Activated CD4-positive, alpha-beta T cell treated with anti-CD3 and anti-CD28 coated beads for 36 hours (primary cell): ENCODE results near the gene GLO1. TPM values are rescaled to one million over a fixed set of nuclear protein-coding genes. Genes with fewer than 3 reads are reported as not detected.

ENCODE experiments used
- ATAC-seq: fragments of 200-7000 bp; cut with Tn5 transposase; one replicate; pipeline ENCODE4 v1.10.0; 2021; ENCODE audit warnings: mild to moderate bottlenecking, moderate library complexity
- CTCF ChIA-PET: fragments of 350-600 bp; sonication (Branson Sonifier 250); formaldehyde crosslinking; loops from one replicate; lab custom pipeline; 2021; ENCODE audit warnings: antibody characterized with exemption; lab: Charles Lee
- POLR2A ChIA-PET: fragments of 350-600 bp; sonication (Branson Sonifier 250); formaldehyde crosslinking; loops from one replicate; lab custom pipeline; 2021; ENCODE audit warnings: antibody characterized with exemption, inconsistent platforms; lab: Charles Lee
- DNase-seq: peaks from one replicate; pipeline ENCODE4 v3.0.0-alpha.2; 2020
- H3K27ac Mint-ChIP-seq: one replicate; pipeline ENCODE4 v1.8.0; 2021; ENCODE audit warnings: mixed read lengths
- H3K27me3 Mint-ChIP-seq: one replicate; pipeline ENCODE4 v1.8.0; 2021; ENCODE audit warnings: mixed read lengths
- H3K36me3 Mint-ChIP-seq: one replicate; pipeline ENCODE4 v1.8.0; 2021; ENCODE audit warnings: low read depth, mixed read lengths
- H3K4me1 Mint-ChIP-seq: one replicate; pipeline ENCODE4 v1.8.0; 2021; ENCODE audit warnings: mixed read lengths
- H3K4me3 Mint-ChIP-seq: one replicate; pipeline ENCODE4 v1.8.0; 2021; ENCODE audit warnings: mild to moderate bottlenecking, moderate library complexity, mixed read lengths
- H3K9me3 Mint-ChIP-seq: one replicate; pipeline ENCODE4 v1.8.0; 2021; ENCODE audit warnings: low read depth, mixed read lengths
- intact Hi-C, 2 experiments: fragments of 100-400 bp; cut with DNase I in 1 of 2; cut with micrococcal nuclease in 1 of 2; formaldehyde crosslinking; loops; one replicate each; pipeline versions ENCODE4 v1.14.2 to v1.15.1; 2022 to 2024; cut with DNase I, micrococcal nuclease
- total RNA-seq, 2 experiments: library from RNA; stranded (reverse); gene quantifications; one replicate each; pipeline ENCODE4 v1.2.3, GENCODE V29; 2021

The GLO1 gene
- total RNA-seq, 2 experiments from 2014 or later, result 150 to 152 TPM

DNA sequence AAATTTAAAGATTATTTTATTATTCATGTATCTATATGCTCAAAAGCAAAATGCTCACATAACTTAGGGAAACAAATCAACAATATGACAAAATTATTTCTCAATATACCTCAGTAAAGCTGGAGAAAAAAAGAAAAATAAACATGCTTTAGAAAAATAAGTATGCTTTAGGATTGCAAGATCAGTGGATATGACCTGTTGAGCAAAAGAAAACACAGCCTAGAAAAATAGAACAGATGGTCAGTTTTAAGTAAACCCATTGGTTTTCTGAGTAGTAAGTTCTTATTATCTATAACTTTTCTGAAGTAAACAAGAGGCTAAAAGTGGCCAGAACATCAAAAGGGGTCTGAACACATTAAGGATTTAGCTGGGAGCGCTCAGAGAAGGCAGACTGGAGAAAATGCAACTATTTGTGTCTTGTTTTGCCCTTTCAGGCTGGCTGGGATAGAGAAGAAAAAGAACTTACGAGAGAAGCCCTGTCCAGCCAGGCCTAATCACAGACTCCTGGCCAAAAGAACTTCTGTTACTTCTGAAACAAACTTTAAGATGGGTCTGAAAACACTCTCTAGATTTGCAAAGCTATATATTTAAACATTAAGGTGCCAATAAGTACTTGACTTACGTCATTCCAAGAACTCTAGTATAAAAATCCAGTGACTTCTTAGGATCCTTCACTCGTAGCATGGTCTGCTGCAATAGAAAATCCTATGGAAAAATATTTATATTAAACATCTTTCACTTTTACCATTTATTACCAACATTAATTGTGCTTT lies 16.5 kb downstream of the GLO1 start:
- no peak for DNase-seq
- Mint-ChIP-seq H3K4me3 (no peak overlapping the region), H3K27ac (no peak overlapping the region), H3K9me3 (no peaks in the 10 kb centered on the region), H3K27me3 (no peaks in the 10 kb centered on the region), H3K36me3 (peaks cover 31% of the 10 kb centered on the region), H3K4me1 (peaks cover 10% of the 10 kb centered on the region)
- intact Hi-C loops, result no loop called here
- ATAC-seq, result no peak
- ChIA-PET POLR2A (interaction anchor here (0.6 kb wide), 1 partner anchor 94 kb away, joined by 3 read pairs; no protein-coding TSS in a partner anchor), CTCF (interaction anchor here (0.6 kb wide), 1 partner anchor 187 kb away, joined by 3 read pairs; no protein-coding TSS in a partner anchor)

DNA sequence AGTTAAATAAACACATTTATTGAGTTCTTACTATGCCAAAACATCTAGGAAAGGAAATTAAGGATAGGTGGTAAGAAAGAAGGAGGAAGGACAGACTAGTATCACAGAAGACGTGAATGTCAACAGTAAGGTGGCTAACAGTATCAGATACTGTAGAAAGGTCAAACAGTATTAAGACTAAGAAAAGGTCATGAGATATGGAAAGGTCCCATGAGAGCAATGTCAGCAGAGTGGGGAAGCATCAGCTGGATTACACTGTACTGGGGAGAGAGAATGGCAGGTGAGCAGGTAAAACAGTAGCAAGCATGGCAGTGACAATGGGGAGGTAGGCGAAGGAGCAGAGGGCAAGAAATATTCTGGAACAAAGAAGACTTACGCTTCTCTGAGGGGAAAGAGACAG lies 18.0 kb downstream of the GLO1 start:
- peaks cover 7% of the 10 kb centered on the region for H3K4me1 Mint-ChIP-seq
- H3K36me3 Mint-ChIP-seq, result peaks cover 36% of the 10 kb centered on the region
- ChIA-PET CTCF (interaction anchor here (0.7 kb wide), 1 partner anchor 114 kb away, joined by 3 read pairs; no protein-coding TSS in a partner anchor), POLR2A (no interaction called here)
- H3K27me3 Mint-ChIP-seq, result no peaks in the 10 kb centered on the region
- DNase-seq, result no peak
- H3K27ac Mint-ChIP-seq, result peak overlapping the region; percentile 11
- no peak overlapping the region for H3K4me3 Mint-ChIP-seq
- intact Hi-C loops, result no loop called here
- no peak for ATAC-seq
- no peaks in the 10 kb centered on the region for H3K9me3 Mint-ChIP-seq

- no peak overlapping the region for H3K4me3 Mint-ChIP-seq
- POLR2A ChIA-PET, result no interaction called here
- no peaks in the 10 kb centered on the region for H3K9me3 Mint-ChIP-seq
- no peak for ATAC-seq
- peaks cover 7% of the 10 kb centered on the region for H3K4me1 Mint-ChIP-seq
- H3K27ac Mint-ChIP-seq, result no peak overlapping the region
- intact Hi-C loops, result no loop called here
- no peaks in the 10 kb centered on the region for H3K27me3 Mint-ChIP-seq
- CTCF ChIA-PET, result interaction anchor here (0.7 kb wide), 1 partner anchor 114 kb away, joined by 3 read pairs; no protein-coding TSS in a partner anchor
- DNase-seq, result no peak
- H3K36me3 Mint-ChIP-seq, result peaks cover 37% of the 10 kb centered on the region
Observed at GRCh38 chr6:38684237-38684636, 18.7 kb downstream of the GLO1 start.

DNA sequence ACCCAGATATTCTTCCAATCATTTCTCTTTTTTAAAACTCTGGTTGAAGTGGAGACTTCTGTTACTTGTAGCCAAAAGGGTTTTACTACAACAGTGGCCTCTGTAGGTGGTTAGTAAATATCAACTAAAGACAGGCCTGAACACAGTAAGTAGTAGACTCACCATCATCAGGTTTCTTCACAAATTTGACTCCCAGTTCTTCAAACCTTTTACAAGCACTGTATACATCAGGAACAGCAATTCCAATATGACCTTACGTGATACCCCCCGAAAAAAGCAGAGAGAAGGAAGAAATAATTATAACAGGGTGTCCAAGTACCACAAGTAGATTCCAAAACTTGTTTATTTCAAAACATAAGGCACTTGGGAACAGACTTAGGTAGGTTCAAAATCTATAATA lies 21.1 kb downstream of the GLO1 start:
- POLR2A ChIA-PET, result no interaction called here
- Mint-ChIP-seq H3K27ac (no peak overlapping the region), H3K4me3 (no peak overlapping the region), H3K27me3 (no peaks in the 10 kb centered on the region), H3K9me3 (no peaks in the 10 kb centered on the region), H3K36me3 (peaks cover 43% of the 10 kb centered on the region), H3K4me1 (peaks cover 7% of the 10 kb centered on the region)
- no peak for ATAC-seq
- intact Hi-C loops, result no loop called here
- no peak for DNase-seq
- CTCF ChIA-PET, result no interaction called here

DNA sequence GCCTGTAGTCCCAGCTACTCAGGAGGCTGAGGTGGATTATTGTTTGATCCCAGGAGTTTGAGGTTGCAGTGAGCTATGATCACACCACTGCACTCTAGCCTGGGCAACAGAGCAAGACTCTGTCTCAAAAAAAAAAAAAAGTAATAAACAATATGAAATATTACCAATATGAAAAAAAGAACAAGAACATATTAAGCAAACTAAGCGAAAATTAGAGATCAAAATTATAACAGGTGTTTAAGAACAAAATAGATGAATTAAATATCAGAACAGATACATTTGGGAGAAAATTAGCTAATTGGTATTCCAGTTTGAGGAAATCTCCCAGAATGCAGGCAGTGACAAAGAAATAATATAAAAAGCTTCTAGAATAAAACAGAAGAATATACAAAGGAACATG lies 23.3 kb downstream of the GLO1 start:
- H3K27me3 Mint-ChIP-seq, result no peaks in the 10 kb centered on the region
- H3K9me3 Mint-ChIP-seq, result peaks cover 5% of the 10 kb centered on the region
- ChIA-PET CTCF (no interaction called here), POLR2A (interaction anchor here (0.6 kb wide), 1 partner anchor 37 kb away, joined by 3 read pairs; no protein-coding TSS in a partner anchor)
- DNase-seq (no peak), ATAC-seq (no peak)
- no peak overlapping the region for H3K27ac Mint-ChIP-seq
- H3K4me3 Mint-ChIP-seq, result no peak overlapping the region
- H3K36me3 Mint-ChIP-seq, result peaks cover 56% of the 10 kb centered on the region
- H3K4me1 Mint-ChIP-seq, result peaks cover 11% of the 10 kb centered on the region
- intact Hi-C loops, result loop anchor here (10.0 kb wide), 2 partner anchors 105 to 985 kb away; partner anchors contain the start of gene MDGA1 (in 1 of the 2)

GRCh38 chr6:38678178-38678760 lies 24.7 kb downstream of the GLO1 start:
- Mint-ChIP-seq H3K4me3 (no peak overlapping the region), H3K4me1 (peaks cover 23% of the 10 kb centered on the region), H3K9me3 (peaks cover 8% of the 10 kb centered on the region), H3K27ac (peak overlapping the region; percentile 51), H3K27me3 (no peaks in the 10 kb centered on the region), H3K36me3 (peaks cover 59% of the 10 kb centered on the region)
- intact Hi-C loops, result loop anchor here (10.0 kb wide), 2 partner anchors 103 to 983 kb away; partner anchors contain the start of gene MDGA1 (in 1 of the 2)
- ATAC-seq (no peak), DNase-seq (no peak)
- POLR2A ChIA-PET, result no interaction called here
- CTCF ChIA-PET, result no interaction called here

GRCh38 chr6:38676974-38677544 lies 25.9 kb downstream of the GLO1 start:
- H3K4me3 Mint-ChIP-seq, result no peak overlapping the region
- DNase-seq, result no peak
- H3K36me3 Mint-ChIP-seq, result peaks cover 55% of the 10 kb centered on the region
- peaks cover 8% of the 10 kb centered on the region for H3K9me3 Mint-ChIP-seq
- H3K27ac Mint-ChIP-seq, result no peak overlapping the region
- POLR2A ChIA-PET, result no interaction called here
- H3K4me1 Mint-ChIP-seq, result peaks cover 31% of the 10 kb centered on the region
- no peaks in the 10 kb centered on the region for H3K27me3 Mint-ChIP-seq
- CTCF ChIA-PET, result no interaction called here
- ATAC-seq, result no peak
- intact Hi-C loops, result loop anchor here (10.0 kb wide), 2 partner anchors 102 to 982 kb away; partner anchors contain the start of gene MDGA1 (in 1 of the 2)

GRCh38 chr6:38676236-38676973 lies 26.5 kb downstream of the GLO1 start:
- DNase-seq, result no peak
- Mint-ChIP-seq H3K4me1 (peaks cover 32% of the 10 kb centered on the region), H3K27me3 (no peaks in the 10 kb centered on the region), H3K4me3 (no peak overlapping the region), H3K36me3 (peaks cover 49% of the 10 kb centered on the region), H3K27ac (peak overlapping the region; percentile 25), H3K9me3 (peaks cover 8% of the 10 kb centered on the region)
- ATAC-seq, result no peak
- intact Hi-C loops, result loop anchor here (10.0 kb wide), 2 partner anchors 102 to 982 kb away; partner anchors contain the start of gene MDGA1 (in 1 of the 2)
- ChIA-PET CTCF (interaction anchor here (1.2 kb wide), 1 partner anchor 13 kb away, joined by 3 read pairs; no protein-coding TSS in a partner anchor), POLR2A (no interaction called here)

DNA sequence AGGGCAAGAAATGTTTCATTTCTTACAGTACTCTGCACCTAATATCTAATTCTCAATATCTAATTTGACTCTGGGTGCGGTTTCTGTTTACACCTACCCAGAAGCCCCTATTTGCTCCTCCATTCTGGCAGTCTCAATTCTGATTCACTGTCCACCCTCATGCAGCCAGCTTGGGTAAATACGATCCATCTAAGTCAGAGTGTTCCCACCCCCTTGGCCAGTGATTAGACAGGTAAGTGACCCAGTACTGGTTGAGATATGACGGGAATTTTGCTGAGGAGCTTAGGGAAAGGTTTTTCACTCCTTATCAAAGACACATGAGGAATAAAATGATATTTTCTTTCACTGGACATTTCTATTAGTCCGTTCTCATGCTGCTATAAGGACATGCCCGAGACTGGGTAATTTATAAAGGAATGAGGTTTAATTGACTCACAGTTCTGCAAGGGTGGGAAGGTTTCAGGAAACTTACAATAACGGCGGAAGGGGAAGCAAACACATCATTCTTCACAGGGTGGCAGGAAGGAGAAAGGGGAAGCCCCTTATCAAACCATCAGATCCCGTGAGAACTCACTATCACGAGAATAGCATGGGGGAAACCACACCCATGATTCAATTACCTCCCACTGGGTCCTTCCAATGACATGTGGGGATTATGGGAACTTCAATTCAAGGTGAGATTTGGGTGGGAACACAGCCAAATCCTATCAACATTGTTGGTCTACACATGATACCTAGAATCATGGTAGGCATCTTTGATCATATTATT lies 29.4 kb downstream of the GLO1 start:
- POLR2A ChIA-PET, result no interaction called here
- CTCF ChIA-PET, result interaction anchor here (1.1 to 1.5 kb wide), 2 partner anchors 103 to 179 kb away, joined by 3 to 4 read pairs; no protein-coding TSS in a partner anchor
- H3K4me1 Mint-ChIP-seq, result peaks cover 32% of the 10 kb centered on the region
- H3K36me3 Mint-ChIP-seq, result peaks cover 37% of the 10 kb centered on the region
- H3K27me3 Mint-ChIP-seq, result no peaks in the 10 kb centered on the region
- peak; percentile 24 for DNase-seq
- peak; percentile 62 for ATAC-seq
- no peak overlapping the region for H3K4me3 Mint-ChIP-seq
- intact Hi-C loops, result loop anchor here (2.0 to 10.0 kb wide), 5 partner anchors 33 to 979 kb away; partner anchors contain the start of genes DNAH8 (in 1 of the 2) and MDGA1 (in 1 of the 2)
- H3K27ac Mint-ChIP-seq, result peak overlapping the region; percentile 80
- H3K9me3 Mint-ChIP-seq, result peaks cover 8% of the 10 kb centered on the region

DNA sequence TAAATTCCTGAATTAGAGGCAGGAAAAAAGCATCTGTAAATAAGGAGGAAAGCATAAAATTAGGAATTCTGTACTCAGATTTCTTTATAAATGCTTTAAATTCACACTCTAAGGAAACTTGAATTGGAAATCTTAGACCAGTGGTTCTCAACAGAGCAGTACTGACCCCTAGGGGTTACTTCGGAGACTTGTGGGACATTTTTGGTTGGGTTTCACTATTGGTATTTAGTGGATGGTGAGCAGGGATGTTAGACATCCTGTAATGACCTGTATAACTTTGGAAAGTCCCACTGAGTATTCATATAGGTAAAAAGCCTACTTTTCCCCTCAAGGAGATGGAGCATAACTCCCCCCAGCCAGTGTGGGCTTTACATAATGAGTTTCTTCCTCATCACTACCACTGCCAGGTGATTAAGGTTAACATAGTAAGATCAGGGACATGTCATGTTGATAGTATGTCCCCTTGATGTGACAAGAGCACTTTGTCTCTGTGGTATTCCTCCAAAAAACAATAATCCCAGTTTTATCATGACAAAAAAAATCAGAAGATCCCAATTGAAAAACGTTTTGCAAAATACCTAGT lies 31.0 kb downstream of the GLO1 start:
- peaks cover 32% of the 10 kb centered on the region for H3K36me3 Mint-ChIP-seq

More for the DNA sequence above, 31.0 kb downstream of the GLO1 start:
- Mint-ChIP-seq H3K9me3 (peaks cover 8% of the 10 kb centered on the region), H3K27ac (no peak overlapping the region), H3K4me1 (peaks cover 27% of the 10 kb centered on the region), H3K27me3 (no peaks in the 10 kb centered on the region), H3K4me3 (no peak overlapping the region)
- DNase-seq, result peak; percentile 41
- ATAC-seq, result peak; percentile 90
- ChIA-PET CTCF (interaction anchor here (1.1 to 1.5 kb wide), 2 partner anchors 101 to 178 kb away, joined by 3 to 4 read pairs; no protein-coding TSS in a partner anchor), POLR2A (no interaction called here)
- intact Hi-C loops, result loop anchor here (1.0 to 10.0 kb wide), 6 partner anchors 31 to 977 kb away; partner anchors contain the start of genes DNAH8 (in 1 of the 2) and MDGA1 (in 1 of the 2)
